Prostate gland (tissue), 2 donors: ENCODE data around the gene EPHB6.

Experiments used
- CTCF ChIP-seq, 4 experiments: fragments of 200-600 bp in 2 of 4; fragments of 450-650 bp in 2 of 4; sonication (generic) in 2 of 4; IDR thresholded peaks; 1 replicate in 3 of 4; 2 replicates in 1 of 4; pipeline ENCODE4 v1.5.1; 2016 to 2019; ENCODE audit warnings: antibody characterized with exemption in 4 of 4, mild to moderate bottlenecking in 2 of 4, moderate library complexity in 2 of 4
- POLR2A ChIP-seq: fragments of 450-650 bp; IDR thresholded peaks from one replicate; pipeline ENCODE4 v1.6.1; 2016; ENCODE audit warnings: antibody characterized with exemption, mild to moderate bottlenecking

DNA sequence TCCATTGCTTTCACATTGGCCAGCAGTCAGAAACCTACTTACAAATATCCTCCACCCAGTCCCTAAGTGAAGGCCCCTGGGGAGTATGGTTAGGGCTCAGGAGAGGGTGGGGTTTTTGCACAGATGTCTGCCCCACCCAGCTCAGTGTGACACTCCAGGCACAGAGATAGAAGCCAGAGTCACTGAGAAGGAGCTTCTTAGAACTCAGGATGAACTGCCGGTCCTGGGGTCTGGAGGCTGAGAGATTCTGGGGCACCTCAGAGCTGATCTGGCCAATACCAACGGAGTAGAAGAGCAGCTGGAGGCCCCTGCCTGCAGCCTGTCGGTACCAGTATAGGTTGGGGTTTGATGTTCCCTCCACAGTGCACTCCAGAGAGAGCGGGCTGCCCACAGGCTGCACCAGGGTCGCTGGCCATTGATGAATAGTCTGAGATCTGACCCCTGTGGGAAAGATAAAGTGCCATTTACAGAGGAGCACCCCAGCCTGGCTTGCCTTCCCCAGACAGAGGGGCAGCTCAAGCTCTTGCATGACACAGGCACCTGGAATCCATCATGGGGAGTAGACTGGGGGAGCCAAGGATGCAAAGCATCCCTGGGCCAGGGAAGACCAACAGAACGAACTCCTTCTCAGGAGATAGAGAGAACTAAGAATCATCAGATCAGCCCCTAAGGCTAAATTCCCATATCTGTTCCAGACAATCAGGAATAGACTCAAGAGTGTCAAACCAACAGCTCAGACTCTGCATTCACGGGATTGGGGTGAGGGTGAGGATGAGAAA, 42.2 kb upstream of the EPHB6 start:
- no peak for TF ChIP-seq POLR2A
- no peak for TF ChIP-seq CTCF (IDR thresholded peaks at IDR 0.05)
